Measurements from ENCODE around the gene PPA2. TPM values are rescaled to one million over a fixed set of nuclear protein-coding genes. Genes with fewer than 3 reads are reported as not detected.
"Not testable (repeated sequence)": the region's sequence is repeated elsewhere in the genome, so short reads cannot be mapped to it uniquely, and the experiment has no call there.

The PPA2 gene
- total and polyA plus RNA-seq, 8 donors, result 25.3 to 56.3 (median 39.3) TPM

DNA sequence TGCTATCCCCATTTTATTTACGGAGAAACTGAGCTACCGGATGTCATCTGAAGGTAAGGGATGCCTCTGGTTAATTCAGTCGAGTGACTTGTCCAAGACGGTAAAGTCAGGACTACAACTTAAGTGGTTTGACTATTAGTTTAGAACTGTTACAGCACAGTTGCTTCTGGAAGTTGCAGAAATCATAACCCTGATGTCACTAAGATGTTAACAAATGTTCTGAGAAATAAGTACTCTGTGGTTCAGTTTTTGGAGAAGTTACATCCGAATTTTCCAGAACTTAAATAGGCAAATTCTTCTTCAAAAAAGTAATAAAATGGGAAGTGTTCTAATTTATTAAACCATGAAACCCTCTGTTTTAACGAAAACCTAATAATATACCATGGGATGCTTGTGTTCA, 3.1 kb downstream of the PPA2 start:
- 71 to 81% methylated on average over 6 of the region's 6 CpGs for WGBS, 2 donors
- H3K9me3 ChIP-seq, result no peaks in the 10 kb centered on the region
- TF ChIP-seq, protein P1, sequence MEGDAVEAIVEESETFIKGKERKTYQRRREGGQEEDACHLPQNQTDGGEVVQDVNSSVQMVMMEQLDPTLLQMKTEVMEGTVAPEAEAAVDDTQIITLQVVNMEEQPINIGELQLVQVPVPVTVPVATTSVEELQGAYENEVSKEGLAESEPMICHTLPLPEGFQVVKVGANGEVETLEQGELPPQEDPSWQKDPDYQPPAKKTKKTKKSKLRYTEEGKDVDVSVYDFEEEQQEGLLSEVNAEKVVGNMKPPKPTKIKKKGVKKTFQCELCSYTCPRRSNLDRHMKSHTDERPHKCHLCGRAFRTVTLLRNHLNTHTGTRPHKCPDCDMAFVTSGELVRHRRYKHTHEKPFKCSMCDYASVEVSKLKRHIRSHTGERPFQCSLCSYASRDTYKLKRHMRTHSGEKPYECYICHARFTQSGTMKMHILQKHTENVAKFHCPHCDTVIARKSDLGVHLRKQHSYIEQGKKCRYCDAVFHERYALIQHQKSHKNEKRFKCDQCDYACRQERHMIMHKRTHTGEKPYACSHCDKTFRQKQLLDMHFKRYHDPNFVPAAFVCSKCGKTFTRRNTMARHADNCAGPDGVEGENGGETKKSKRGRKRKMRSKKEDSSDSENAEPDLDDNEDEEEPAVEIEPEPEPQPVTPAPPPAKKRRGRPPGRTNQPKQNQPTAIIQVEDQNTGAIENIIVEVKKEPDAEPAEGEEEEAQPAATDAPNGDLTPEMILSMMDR (IDR thresholded peaks at IDR 0.05), result no peak
- peaks cover 9 to 25% (median 10%) of the 10 kb centered on the region in 3 donors for H3K4me1 ChIP-seq
- FAIRE-seq (no peak), ATAC-seq (no peak), DNase-seq (no peak)
- no peak overlapping the region for H3K27ac ChIP-seq
- intact Hi-C loops (cut with DNase I), result loop anchor here in 1 of 3 donors (5.0 kb wide), 1 partner anchor 328 kb away; no protein-coding TSS in a partner anchor
- H3K36me3 ChIP-seq, result no peaks in the 10 kb centered on the region
- no peaks in the 10 kb centered on the region for H3K27me3 ChIP-seq
- no peak overlapping the region for H3K4me3 ChIP-seq

DNA sequence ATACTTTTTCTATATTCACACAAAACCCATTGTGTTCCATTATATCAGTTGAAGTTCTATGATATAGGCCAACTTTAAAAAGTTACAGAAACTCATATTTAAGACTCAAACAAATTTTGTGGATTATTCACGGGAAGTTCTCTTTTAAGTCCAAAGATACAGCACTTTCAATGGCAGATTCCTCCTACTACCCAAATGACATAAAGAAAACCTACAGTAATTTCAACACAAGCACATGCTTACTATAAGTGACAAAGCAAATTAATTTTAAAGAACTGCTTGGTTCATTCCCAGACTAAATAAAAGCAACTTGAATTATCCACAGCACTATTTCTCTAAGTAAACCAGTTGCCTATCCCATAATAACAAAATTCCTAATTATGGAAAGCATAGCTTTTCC, 4.1 kb downstream of the PPA2 start:
- Histone ChIP-seq H3K27ac (no peak overlapping the region), H3K4me1 (peaks cover 9 to 25% (median 10%) of the 10 kb centered on the region in 3 donors), H3K36me3 (no peaks in the 10 kb centered on the region), H3K9me3 (no peaks in the 10 kb centered on the region), H3K4me3 (no peak overlapping the region), H3K27me3 (no peaks in the 10 kb centered on the region)
- 85 to 92% methylated on average over 1 of the region's 1 CpG for WGBS, 2 donors
- no peak for FAIRE-seq
- TF ChIP-seq, protein P1 (IDR thresholded peaks at IDR 0.05), result no peak
- intact Hi-C loops (cut with DNase I), result loop anchor here in 2 of 3 donors (5.0 to 10.0 kb wide), 2 partner anchors 325 to 327 kb away; partner anchors contain the start of gene TET2 (in 1 of the 2)
- no peak for DNase-seq
- ATAC-seq, result no peak

DNA sequence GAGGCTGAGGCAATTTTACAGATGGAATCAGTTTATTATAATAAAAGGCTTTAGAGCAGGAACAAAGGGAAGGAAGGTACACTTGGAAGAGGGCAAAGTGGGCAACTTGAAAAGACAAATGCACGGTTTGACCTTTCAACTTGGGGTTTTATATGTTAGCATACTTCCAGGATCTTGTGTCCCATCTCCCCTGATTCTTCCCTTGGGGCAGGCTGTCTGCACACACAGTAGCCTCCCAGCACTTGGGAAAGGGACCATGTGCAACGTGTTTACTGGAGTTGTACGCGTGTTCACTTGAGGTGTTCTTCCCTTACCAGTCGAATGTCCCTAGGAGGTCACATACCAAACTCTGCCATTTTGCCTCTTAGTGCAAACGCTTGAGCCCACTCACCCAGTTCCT, 7.3 kb downstream of the PPA2 start:
- DNase-seq, result no peak
- WGBS, 2 donors, result 88 to 91% methylated on average over 6 of the region's 6 CpGs
- ATAC-seq, result no peak
- H3K4me3 ChIP-seq, result no peak overlapping the region
- FAIRE-seq, result no peak
- no peak overlapping the region for H3K27ac ChIP-seq
- peaks cover 0 to 14% (median 0%) of the 10 kb centered on the region in 3 donors for H3K4me1 ChIP-seq
- no peaks in the 10 kb centered on the region for H3K36me3 ChIP-seq
- H3K9me3 ChIP-seq, result no peaks in the 10 kb centered on the region
- intact Hi-C loops (cut with DNase I), result loop anchor here in 1 of 3 donors (10.0 kb wide), 1 partner anchor 322 kb away; the partner anchor contains the start of gene TET2
- TF ChIP-seq, protein P1 (IDR thresholded peaks at IDR 0.05), result no peak
- H3K27me3 ChIP-seq, result no peaks in the 10 kb centered on the region

DNA sequence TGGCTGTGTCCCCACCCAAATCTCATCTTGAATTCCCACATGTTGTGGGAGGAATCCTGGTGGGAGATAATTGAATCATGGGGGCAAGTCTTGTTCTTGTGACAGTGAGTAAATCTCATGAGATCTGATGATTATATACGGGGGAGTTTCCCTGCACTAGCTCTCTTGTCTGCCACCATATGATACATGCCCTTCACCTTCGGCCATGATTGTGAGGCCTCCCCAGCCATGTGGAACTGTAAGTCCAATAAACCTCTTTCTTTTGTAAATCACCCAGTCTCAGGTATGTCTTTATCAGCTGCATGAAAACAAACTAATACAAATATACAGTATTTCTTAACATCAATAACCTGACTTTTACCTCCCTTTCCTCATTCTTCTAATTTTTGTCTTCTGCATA, 9.3 kb downstream of the PPA2 start:
- WGBS, 2 donors, result 93 to 96% methylated on average over 2 of the region's 2 CpGs
- not testable (repeated sequence) for H3K9me3 ChIP-seq, H3K27me3 ChIP-seq, H3K36me3 ChIP-seq, H3K4me1 ChIP-seq, H3K4me3 ChIP-seq, DNase-seq, FAIRE-seq, ATAC-seq, H3K27ac ChIP-seq
- intact Hi-C loops (cut with DNase I), result loop anchor here in 1 of 3 donors (10.0 kb wide), 1 partner anchor 320 kb away; the partner anchor contains the start of gene TET2

DNA sequence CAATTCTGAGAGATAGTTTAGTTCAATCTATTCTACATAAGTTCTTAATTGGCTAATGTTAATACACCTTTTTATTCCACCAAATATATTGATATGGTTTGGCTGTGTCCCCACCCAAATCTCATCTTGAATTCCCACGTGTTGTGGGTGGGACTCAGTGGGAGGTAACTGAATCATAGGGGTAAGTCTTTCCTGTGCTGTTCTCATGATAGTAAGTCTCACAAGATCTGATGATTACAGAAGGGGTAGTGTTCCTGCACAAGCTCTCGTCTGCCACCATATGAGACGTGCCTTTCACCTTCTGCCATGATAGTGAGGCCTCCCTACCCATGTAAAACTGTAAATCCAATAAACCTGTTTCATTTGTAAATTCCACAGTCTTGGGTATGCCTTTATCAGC, 11.3 kb downstream of the PPA2 start:
- TF ChIP-seq, protein P1 (IDR thresholded peaks at IDR 0.05), result no peak
- intact Hi-C loops (cut with DNase I), result loop anchor here in 1 of 3 donors (10.0 kb wide), 1 partner anchor 318 kb away; the partner anchor contains the start of gene TET2
- Histone ChIP-seq H3K4me3 (no peak overlapping the region), H3K9me3 (no peaks in the 10 kb centered on the region), H3K27ac (no peak overlapping the region), H3K4me1 (no peaks in the 10 kb centered on the region), H3K36me3 (no peaks in the 10 kb centered on the region), H3K27me3 (no peaks in the 10 kb centered on the region)
- no peak for FAIRE-seq
- no peak for DNase-seq
- no peak for ATAC-seq
- 91 to 96% methylated on average over 3 of the region's 3 CpGs for WGBS, 2 donors

Measured in pancreas (tissue), 10 donors.